Measurements from ENCODE around the gene CBX8.

The CBX8 gene

GRCh38 chr17:79811011-79811867 lies 14.4 kb upstream of the CBX8 start:
- TF ChIP-seq CTCF (IDR thresholded peaks at IDR 0.05; ENCODE audit: low read depth, low read length) = peak; percentile 47

GRCh38 chr17:79810130-79811010 lies 13.5 kb upstream of the CBX8 start:
- no peak for TF ChIP-seq CTCF (IDR thresholded peaks at IDR 0.05; ENCODE audit: low read depth, low read length)
- no peak for DNase-seq (ENCODE audit: extremely low read depth, low read depth)

More at GRCh38 chr17:79811011-79811867, 14.4 kb upstream of the CBX8 start:
- no peak for DNase-seq (ENCODE audit: extremely low read depth, low read depth)

- no peak for TF ChIP-seq CTCF (IDR thresholded peaks at IDR 0.05; ENCODE audit: low read depth, low read length)
- DNase-seq (ENCODE audit: extremely low read depth, low read depth) = no peak
These were observed 12.8 kb upstream of the CBX8 start for GRCh38 chr17:79809530-79810129.

DNA sequence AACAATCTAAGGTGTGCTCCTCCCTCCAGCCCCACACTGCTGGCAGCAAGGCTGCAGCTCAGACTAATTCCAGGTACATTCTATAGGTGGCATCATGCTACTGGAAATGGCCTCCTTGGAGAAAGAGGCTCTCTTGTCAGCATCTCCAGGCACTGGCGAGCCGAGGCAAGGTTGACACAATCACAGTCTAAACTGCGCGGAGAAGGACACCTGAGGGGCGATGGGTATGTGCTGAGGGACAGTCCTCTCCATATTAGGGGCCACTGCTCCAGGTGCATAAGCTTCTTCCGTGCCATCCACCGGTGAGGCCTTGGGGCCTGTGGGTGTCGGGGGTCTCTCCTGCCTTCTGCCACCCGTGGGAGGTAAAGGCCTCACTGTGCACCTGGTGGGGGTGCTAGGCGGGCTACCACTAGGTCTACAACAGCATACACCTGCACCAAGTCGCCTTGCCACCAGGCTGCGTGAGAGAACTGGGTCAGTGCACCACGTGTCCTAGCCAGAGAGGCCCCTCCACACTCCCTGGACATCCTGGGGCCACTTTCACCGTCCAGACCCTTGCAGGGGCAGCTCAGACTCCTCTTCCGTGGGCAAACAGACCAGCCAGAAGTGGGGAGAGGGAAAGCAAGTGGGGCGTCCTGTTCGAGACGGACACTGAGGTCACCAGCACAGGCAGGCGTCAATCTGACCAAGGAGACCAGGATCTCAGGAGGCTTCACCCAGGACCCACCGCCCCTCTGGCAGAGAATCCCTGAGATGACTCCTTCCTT lies 12.1 kb upstream of the CBX8 start:
- peak; percentile 2 for TF ChIP-seq CTCF (IDR thresholded peaks at IDR 0.05; ENCODE audit: low read depth, low read length)
- no peak for DNase-seq (ENCODE audit: extremely low read depth, low read depth)

- DNase-seq (ENCODE audit: extremely low read depth, low read depth) = no peak
- TF ChIP-seq CTCF (IDR thresholded peaks at IDR 0.05; ENCODE audit: low read depth, low read length) = no peak
These were observed 10.2 kb upstream of the CBX8 start for GRCh38 chr17:79806863-79807720.

DNA sequence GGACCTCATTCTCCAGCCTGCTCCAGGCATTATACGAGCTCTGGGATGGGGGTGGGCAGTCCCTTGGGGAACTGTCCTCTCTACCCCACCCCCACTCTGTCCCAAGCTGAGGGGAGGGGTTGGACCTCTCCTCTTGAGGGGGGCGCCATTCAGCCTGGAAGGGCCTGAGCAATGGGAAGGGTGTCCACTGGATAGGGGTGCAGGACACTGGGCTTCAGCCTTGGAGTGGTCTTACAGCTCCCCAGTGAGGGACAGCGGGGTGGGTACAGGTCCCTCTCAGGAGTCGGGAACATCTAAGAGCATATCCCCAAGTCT lies 9.5 kb upstream of the CBX8 start:
- DNase-seq (ENCODE audit: extremely low read depth, low read depth) = no peak
- no peak for TF ChIP-seq CTCF (IDR thresholded peaks at IDR 0.05; ENCODE audit: low read depth, low read length)

Data from AG09319 (cell line).